HCT116 (cell line): ENCODE measurements around the gene AUTS2.

Source experiments
- CEBPB ChIP-seq: IDR thresholded peaks from 2 replicates; pipeline ENCODE4 v1.6.1; 2012; ENCODE audit warnings: low read depth
- CTCF ChIP-seq, 3 experiments: fragments of 200-600 bp in 1 of 3; sonication (generic) in 1 of 3; IDR thresholded peaks in 2 of 3; conservative IDR thresholded peaks in 1 of 3; 2 replicates each; pipeline ENCODE4 v1.5.1; 2012 to 2017; ENCODE audit warnings: low read depth in 2 of 3, low read length in 2 of 3, antibody characterized with exemption in 1 of 3, borderline replicate concordance in 1 of 3, control low read depth in 1 of 3, mild to moderate bottlenecking in 1 of 3, mixed read lengths in 1 of 3, mixed run types in 1 of 3, moderate library complexity in 1 of 3; ENCODE audit not compliant: insufficient read depth in 1 of 3
- ELF1 ChIP-seq: IDR thresholded peaks from 2 replicates; pipeline ENCODE4 v1.6.1; 2012; ENCODE audit warnings: low read depth, borderline replicate concordance
- EZH2 ChIP-seq: fragments of 200-600 bp; sonication (generic); IDR thresholded peaks from 2 replicates; pipeline ENCODE4 v1.6.1; 2017; ENCODE audit warnings: antibody characterized with exemption, mixed run types
- EZH2phosphoT487 ChIP-seq: fragments of 200-600 bp; IDR thresholded peaks from 2 replicates; pipeline ENCODE4 v1.6.1; 2018; ENCODE audit warnings: antibody characterized with exemption, borderline replicate concordance
- JUND ChIP-seq: IDR thresholded peaks from 2 replicates; pipeline ENCODE4 v1.6.1; 2012
- POLR2A ChIP-seq: IDR thresholded peaks from 2 replicates; pipeline ENCODE4 v1.7.0; 2011; ENCODE audit warnings: borderline replicate concordance; ENCODE audit not compliant: insufficient read depth, insufficient read length; ENCODE audit errors: extremely low read depth
- RAD21 ChIP-seq: IDR thresholded peaks from 2 replicates; pipeline ENCODE4 v1.6.1; 2012; ENCODE audit warnings: low read depth, mild to moderate bottlenecking
- SIN3A ChIP-seq: IDR thresholded peaks from 2 replicates; pipeline ENCODE4 v1.6.1; 2012; ENCODE audit warnings: low read depth
- SP1 ChIP-seq: IDR thresholded peaks from 2 replicates; pipeline ENCODE4 v1.6.1; 2012; ENCODE audit warnings: low read depth
- SRF ChIP-seq: IDR thresholded peaks from 2 replicates; pipeline ENCODE4 v1.6.1; 2012; ENCODE audit warnings: low read depth
- ZNF274 ChIP-seq: fragments of 200-500 bp; sonication (Bioruptor generic); IDR thresholded peaks from 2 replicates; pipeline ENCODE4 v1.6.1; 2014; ENCODE audit warnings: mild to moderate bottlenecking, low read depth, low read length, inconsistent platforms

DNA sequence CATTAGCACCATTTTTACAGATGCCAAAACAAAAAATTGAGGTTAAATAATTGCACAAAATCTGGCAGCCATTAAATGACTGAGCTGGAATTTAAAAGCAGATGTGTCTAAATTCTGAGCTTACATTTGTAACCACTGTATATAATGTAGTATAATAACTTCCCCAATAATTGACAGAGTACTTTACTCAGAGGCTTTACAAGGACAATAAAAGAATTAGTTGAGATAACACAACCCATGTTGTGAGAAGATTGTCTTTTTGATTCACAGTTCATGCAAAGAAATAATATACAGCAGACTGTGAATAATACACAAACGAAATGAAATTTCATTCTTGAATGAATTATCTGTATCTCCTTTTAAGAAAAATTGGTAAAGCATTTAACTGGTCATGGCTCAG, 417.1 kb downstream of the AUTS2 start:
- TF ChIP-seq CTCF (IDR thresholded peaks at IDR 0.05 in 2 of 3, conservative IDR thresholded peaks at IDR 0.05 in 1 of 3; ENCODE audit: borderline replicate concordance in 1 of 3, insufficient read depth in 1 of 3, low read depth in 2 of 3, low read length in 2 of 3) (no peak), ELF1 (no peak), EZH2 (no peak), RAD21 (no peak), POLR2A (no peak), SRF (no peak), SIN3A (no peak), ZNF274 (no peak), EZH2phosphoT487 (no peak), SP1 (no peak), JUND (no peak), CEBPB (no peak)
